ENCODE measurements around the gene SLC36A1.

GRCh38 chr5:151497391-151498002 is 50.1 kb downstream of the SLC36A1 start:
- TF ChIP-seq CTCF (IDR thresholded peaks at IDR 0.05) (no peak), POLR2A (IDR thresholded peaks at IDR 0.05) (no peak)

All from ovary (tissue), 3 donors.